HFFc6 (cell line): ENCODE results near the gene IL5RA. TPM values are rescaled to one million over a fixed set of nuclear protein-coding genes. Genes with fewer than 3 reads are reported as not detected.

Experiments used
- DNase-seq: peaks from one replicate; pipeline ENCODE4 v3.0.0-alpha.2; 2018
- H3K27ac Mint-ChIP-seq: 2 replicates; pipeline ENCODE4 v1.8.0; 2020; ENCODE audit warnings: mild to moderate bottlenecking, mixed read lengths
- H3K27me3 Mint-ChIP-seq: 2 replicates; pipeline ENCODE4 v1.8.0; 2021; ENCODE audit warnings: mild to moderate bottlenecking, moderate library complexity, mixed read lengths; ENCODE audit not compliant: insufficient read depth
- H3K36me3 Mint-ChIP-seq: 2 replicates; pipeline ENCODE4 v1.8.0; 2021; ENCODE audit warnings: low read depth, mixed read lengths
- H3K4me1 Mint-ChIP-seq: 2 replicates; pipeline ENCODE4 v1.8.0; 2020; ENCODE audit warnings: low read depth, mixed read lengths
- H3K4me3 Mint-ChIP-seq: 2 replicates; pipeline ENCODE4 v1.8.0; 2020; ENCODE audit warnings: mild to moderate bottlenecking, moderate library complexity, mixed read lengths
- H3K9me3 Mint-ChIP-seq: 2 replicates; pipeline ENCODE4 v1.8.0; 2020; ENCODE audit warnings: mild to moderate bottlenecking, mixed read lengths
- CTCF ChIP-seq: fragments of 200-600 bp; sonication (generic); IDR thresholded peaks from 2 replicates; pipeline ENCODE4 v1.5.0; 2021; ENCODE audit warnings: antibody characterized with exemption, mild to moderate bottlenecking
- total RNA-seq, 6 experiments: library from RNA; stranded (reverse); fragmentation: NEBNext Ultra II Directional; extraction: Animal tissue kit (Norgen Biotek cat#: 25700); gene quantifications; 2 replicates in 1 of 6; 3 replicates in 5 of 6; pipeline ENCODE4 v1.2.3, GENCODE V29; 2021

The IL5RA gene
- total RNA-seq, 6 experiments from 2014 or later, result not detected

GRCh38 chr3:3074551-3075257 lies 35.5 kb downstream of the IL5RA start:
- H3K9me3 Mint-ChIP-seq, result peaks cover 7% of the 10 kb centered on the region; the same call in 1 of the 2 replicates

GRCh38 chr3:3071136-3071535 lies 39.0 kb downstream of the IL5RA start:
- peaks cover 26% of the 10 kb centered on the region for H3K9me3 Mint-ChIP-seq
- DNase-seq, result no peak
- H3K36me3 Mint-ChIP-seq, result no peaks in the 10 kb centered on the region
- no peak for TF ChIP-seq CTCF
- no peak overlapping the region for H3K27ac Mint-ChIP-seq
- H3K4me1 Mint-ChIP-seq, result no peaks in the 10 kb centered on the region
- H3K27me3 Mint-ChIP-seq, result peaks cover 1% of the 10 kb centered on the region; the same call in 1 of the 2 replicates
- H3K4me3 Mint-ChIP-seq, result no peak overlapping the region

More at GRCh38 chr3:3074551-3075257, 35.5 kb downstream of the IL5RA start:
- no peak overlapping the region for H3K27ac Mint-ChIP-seq
- H3K4me1 Mint-ChIP-seq, result no peaks in the 10 kb centered on the region
- no peak for TF ChIP-seq CTCF
- no peak overlapping the region for H3K4me3 Mint-ChIP-seq
- no peaks in the 10 kb centered on the region for H3K36me3 Mint-ChIP-seq
- no peaks in the 10 kb centered on the region for H3K27me3 Mint-ChIP-seq
- no peak for DNase-seq

GRCh38 chr3:3069723-3070122 lies 40.5 kb downstream of the IL5RA start:
- H3K27me3 Mint-ChIP-seq, result peaks cover 1% of the 10 kb centered on the region
- H3K27ac Mint-ChIP-seq, result no peak overlapping the region
- no peaks in the 10 kb centered on the region for H3K4me1 Mint-ChIP-seq
- no peak overlapping the region for H3K4me3 Mint-ChIP-seq
- no peak for TF ChIP-seq CTCF
- no peak for DNase-seq
- H3K9me3 Mint-ChIP-seq, result peaks cover 30% of the 10 kb centered on the region
- H3K36me3 Mint-ChIP-seq, result no peaks in the 10 kb centered on the region

- Mint-ChIP-seq H3K4me1 (no peaks in the 10 kb centered on the region), H3K27me3 (peaks cover 1% of the 10 kb centered on the region), H3K9me3 (peaks cover 37% of the 10 kb centered on the region), H3K4me3 (no peak overlapping the region), H3K36me3 (no peaks in the 10 kb centered on the region), H3K27ac (no peak overlapping the region)
- DNase-seq, result no peak
- no peak for TF ChIP-seq CTCF
Measured at GRCh38 chr3:3068358-3068881, 41.8 kb downstream of the IL5RA start.

- Mint-ChIP-seq H3K4me3 (no peak overlapping the region), H3K36me3 (no peaks in the 10 kb centered on the region), H3K9me3 (peaks cover 35% of the 10 kb centered on the region), H3K27me3 (peaks cover 1% of the 10 kb centered on the region), H3K4me1 (no peaks in the 10 kb centered on the region), H3K27ac (no peak overlapping the region)
- TF ChIP-seq CTCF, result no peak
- no peak for DNase-seq
Measured at GRCh38 chr3:3066910-3067309, 43.3 kb downstream of the IL5RA start.
